ENCODE data around the gene EXOC5.
"Not testable (repeated sequence)": the region's sequence is repeated elsewhere in the genome, so short reads cannot be mapped to it uniquely, and the experiment has no call there.

EXOC5 gene

DNA sequence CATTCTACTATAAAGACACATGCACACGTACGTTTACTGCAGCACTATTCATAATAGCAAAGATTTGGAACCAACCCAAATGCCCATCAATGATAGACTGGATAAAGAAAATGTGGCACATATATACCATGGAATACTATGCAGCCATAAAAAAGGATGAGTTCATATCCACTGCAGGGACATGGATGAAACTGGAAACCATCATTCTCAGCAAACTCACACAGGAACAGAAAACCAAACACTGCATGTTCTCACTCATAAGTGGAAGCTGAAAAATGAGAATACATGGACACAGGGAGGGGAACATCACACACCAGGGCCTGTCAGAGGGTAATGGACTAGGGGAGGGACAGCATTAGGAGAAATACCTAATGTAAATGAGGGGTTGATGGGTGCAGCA, 10.5 kb downstream of the EXOC5 start:
- DNase-seq = not testable (repeated sequence)

DNA sequence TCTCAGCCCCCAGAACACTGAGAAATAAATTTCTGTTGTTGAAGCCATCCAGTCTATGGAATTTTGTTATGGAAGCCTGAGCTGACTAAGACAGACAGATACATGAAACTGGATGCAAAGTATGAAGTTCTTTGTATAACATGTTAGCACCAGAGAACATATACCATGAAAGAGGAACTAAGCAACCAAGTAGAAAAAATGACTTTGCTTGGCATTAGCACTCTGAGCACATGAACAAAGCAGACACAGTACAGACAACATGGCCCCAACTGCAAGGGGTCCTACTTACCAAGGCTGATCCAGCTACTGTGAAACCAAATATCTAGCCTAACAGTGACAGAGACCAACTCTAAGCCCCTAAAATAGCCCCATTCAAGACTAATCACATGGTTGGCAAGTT, 13.8 kb downstream of the EXOC5 start:
- no peak for DNase-seq

DNA sequence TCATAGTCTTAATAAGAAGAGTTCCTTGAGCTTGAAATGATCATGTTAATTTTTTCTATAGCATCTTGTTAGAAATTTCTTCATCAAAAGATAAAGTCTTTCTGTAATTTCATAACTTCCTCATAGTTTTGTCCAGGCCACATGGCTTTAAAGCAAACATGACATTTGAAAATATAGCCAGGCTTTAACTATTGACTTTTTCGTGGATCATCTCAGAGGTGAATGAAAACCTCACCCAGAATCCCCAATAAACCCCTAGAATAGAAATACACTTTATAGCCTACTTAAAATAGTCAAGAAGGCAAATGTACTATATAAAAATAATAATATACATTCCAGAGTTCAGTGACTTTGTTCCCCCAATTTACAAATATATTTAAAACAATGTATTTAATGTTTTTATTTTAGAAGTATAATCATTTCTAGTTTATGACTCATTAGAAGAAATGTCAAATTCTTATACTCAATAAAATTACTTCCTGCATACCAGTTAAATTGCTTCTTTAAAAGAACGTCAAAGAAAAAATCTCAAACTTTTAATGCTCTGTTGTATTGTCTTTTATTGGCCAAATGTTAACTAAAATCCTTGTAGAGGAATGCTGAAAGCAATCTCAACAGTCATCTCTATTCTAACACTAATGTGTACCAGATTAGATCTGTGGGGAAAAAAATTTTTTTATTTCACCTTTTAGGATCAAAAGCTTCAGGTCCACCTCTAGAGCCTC, 21.6 kb downstream of the EXOC5 start:
- DNase-seq = no peak

DNA sequence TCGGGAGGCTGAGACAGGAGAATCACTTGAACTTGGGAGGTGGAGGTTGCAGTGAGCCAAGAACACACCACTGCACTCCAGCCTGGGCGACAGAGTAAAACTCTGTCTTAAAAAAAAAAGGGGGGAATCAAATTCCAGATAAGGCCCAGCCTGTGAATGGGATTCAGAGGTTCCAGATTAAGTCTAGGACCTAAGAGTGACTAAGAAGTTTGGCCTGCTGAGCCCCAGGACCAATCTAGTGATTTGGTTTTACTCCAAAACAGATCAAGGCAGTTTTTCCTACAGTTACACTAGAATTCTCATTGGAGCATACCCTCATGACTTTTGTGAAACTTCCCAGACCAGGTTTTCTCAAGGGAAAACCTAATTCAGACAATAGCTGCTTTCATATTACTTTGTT, 22.8 kb downstream of the EXOC5 start:
- DNase-seq = no peak

DNA sequence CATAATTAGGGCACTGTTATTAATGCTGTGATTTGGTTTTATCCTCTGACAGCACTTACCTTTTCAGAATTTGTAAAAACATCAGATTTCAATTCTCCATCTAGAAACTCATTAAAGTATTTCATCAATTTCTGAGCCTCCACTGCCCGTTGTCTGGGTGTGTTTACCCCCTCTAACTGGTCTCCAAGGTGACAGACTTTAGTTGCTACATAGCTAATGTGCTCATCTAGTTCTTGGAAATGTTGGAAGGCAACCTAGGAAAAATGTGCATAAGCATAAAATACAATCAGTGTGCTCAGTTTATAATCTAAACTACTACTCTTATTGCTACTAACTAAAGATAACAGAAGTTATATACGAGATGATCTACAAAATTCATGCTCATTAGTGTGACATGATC, 24.6 kb downstream of the EXOC5 start:
- no peak for DNase-seq

DNA sequence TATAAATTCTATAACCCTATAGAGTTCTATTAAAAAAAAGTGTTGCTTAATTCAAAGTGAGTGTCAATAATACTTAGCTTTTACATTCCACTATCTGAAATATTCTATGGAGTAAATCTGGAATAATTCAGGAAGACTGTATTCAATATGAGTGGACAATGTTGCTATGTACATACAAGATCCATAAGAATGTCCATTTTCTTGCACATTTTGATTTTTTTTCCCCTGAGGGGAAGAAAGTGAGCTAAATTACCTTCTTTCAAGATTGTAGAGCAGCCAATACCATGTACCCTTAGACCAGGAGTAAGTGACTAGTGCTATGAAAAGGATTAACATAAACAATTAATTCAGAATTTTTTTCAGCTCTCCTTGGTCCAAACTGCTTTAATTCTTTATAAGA, 25.4 kb downstream of the EXOC5 start:
- DNase-seq = no peak

DNA sequence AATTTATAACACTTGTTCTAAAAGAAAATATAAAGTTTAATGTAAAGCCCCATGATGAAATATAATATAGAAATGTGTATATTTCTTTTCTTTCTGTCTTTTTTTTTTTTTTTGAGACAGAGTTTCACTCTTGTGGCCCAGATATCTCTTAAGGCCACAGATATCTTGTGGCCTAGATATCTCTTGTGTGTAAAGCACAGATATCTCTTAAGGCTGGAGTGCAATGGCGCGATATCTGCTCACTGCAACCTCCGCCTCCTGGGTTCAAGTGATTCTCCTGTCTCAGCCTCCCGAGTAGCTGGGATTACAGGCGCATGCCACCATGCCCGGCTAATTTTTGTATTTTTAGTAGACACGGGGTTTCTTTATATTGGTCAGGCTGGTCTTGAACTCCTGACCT, 28.6 kb downstream of the EXOC5 start:
- DNase-seq = not testable (repeated sequence)

DNA sequence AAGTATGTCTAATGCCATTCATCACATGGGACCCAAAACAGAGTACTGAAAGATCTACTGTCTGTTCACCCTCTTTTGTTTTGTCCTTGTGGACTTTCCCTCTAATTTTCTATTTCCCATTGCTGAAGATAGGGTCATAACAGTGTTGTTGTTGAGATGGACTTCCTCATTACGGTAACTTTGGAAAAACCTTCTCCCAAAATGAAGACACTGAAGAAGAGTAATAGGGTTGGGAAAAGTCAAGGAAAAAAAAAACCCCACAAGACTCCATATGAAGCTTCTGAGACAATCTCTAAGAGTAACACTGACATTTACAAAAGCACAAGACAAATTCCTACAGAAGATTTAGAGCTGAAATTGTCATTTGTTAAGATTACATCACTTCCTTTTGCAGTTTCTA, 36.7 kb downstream of the EXOC5 start:
- DNase-seq = no peak

DNA sequence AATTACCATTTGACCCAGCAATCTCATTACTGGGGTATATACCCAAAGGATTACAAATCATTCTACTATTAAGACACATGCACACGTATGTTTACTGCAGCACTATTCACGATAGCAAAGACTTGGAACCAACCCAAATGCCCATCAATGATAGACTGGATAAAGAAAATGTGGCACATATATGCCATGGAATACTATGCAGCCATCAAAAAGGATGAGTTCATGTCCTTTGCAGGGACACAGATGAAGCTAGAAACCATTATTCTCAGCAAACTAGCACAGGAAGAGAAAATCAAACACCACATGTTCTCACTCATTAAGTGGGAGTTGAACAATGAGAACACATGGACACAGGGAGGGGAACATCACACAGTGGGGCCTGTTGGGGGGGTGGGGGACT, 40.4 kb downstream of the EXOC5 start:
- DNase-seq = not testable (repeated sequence)

DNA sequence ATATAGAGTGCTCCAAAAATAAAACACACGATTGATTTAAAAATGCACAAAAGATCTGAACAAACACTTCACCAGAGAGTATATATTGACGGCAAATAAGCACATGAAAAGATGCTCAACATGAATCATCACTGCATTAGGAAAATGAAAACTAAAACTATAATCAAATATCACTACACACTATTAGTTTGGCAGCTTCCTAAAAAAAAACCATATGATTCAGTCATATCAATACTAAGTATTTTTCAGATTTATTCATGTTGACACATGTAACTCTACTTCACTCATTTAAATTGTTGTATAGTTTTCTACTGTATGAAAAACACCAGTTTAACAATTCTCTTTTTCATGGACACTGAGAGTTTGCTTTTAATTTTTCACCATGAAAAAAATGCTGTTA, 41.6 kb downstream of the EXOC5 start:
- no peak for DNase-seq

DNA sequence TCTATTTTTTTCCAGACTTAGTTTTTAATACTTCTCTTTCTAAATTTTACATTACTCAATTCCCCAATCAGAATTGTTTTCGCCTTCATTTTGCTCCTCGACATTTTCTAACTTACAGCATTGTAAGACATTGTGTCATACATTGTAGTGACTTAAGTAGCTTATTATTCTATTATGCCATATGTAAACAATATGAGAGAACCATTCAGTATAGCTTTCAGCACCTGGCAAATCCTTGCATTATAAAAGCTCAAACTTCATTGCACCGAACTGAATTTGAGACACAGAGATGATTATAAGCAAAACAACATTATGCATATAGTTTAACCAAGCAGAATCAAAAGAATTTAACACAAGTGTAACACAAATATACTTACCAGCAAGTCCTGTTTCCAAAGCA, 46.8 kb downstream of the EXOC5 start:
- DNase-seq = no peak

DNA sequence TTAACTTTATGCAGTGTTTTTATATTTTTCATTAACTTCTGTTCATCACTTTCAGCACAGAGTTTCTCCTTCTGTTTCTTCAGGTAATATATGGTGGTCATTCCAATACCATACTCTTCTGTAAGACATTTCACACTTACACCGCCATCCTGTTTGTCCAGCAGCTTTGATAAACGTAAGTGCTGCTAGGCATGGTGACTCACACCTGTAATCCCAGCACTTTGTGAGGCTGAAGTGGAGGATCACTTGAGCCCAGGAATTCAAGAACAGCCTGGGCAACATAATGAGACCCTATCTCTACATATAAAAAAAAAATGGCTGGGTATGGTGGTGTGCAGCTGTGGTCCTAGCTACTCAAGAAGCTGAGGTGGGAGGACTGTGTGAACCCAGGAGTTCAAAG, 55.8 kb downstream of the EXOC5 start:
- no peak for DNase-seq

DNA sequence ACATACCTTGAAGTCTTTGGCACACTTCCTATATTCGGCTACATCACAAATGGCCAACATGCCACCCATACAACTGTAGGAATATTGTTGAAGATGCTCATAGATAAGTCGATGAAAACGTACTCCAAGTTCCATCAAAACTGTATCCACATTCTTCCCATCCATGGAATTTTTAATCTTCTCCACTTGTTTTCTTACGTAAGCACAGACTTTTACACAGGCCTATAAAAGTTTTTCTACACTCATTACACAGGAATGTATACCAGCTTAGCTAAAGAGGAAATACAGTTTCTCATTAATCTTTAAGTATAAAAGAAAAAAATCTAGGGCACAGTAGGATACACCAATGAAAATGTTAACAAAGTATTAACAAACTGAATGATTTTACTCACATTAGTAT, 59.1 kb downstream of the EXOC5 start:
- no peak for DNase-seq

DNA sequence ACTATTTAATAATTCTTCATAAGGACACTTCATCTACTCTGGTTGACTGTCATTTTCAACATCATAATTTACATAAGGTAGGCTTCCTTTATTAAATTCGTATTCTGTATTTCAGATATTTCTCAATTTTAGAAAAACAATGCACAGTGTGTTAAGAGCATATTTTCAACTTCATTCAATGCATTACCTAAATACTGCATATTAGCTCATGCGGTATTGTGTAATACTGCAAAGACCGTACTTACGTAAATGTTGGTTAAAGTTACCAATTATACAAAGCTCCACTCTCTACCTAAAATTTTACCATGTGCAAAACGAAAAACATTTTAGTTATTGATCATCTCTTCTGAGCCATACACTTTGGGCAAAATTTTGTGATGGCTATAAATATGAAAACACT, 62.8 kb downstream of the EXOC5 start:
- DNase-seq = no peak

DNA sequence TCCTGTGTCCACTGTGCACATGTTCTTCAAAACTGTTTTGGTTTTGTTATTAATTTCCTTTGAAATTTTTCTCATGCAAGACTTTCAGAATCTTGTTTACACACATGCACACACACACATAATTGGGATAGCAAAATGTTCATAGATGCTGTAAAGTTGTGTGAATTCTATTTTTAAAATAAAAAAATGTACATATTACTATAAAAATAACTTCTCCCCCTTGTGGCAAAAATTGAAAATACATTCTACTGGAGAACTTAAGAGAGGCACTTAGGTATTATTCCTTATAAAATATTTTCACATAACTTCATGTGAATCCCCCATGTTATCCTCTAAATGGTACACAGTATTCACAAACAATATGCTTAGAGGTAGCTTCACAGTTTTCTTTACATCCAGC, 66.0 kb downstream of the EXOC5 start:
- DNase-seq = not testable (repeated sequence)

DNA sequence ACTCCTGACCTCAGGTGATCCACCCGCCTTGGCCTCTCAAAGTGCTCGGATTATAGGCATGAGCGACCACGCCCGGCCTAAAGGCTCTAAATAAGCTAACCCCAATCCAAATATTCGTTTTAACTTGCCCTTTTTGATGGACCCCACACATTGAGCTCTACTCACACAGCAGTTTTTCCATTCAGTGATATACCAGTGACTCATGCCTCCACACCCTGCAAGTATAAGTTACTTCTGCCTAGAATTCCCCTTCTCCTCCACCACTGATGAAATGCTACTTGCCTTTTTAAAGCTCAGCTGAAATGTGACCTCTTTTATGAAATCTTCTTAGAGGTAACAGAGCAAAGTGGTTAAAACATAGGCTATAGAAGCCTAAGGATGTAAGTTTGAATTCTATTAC, 68.8 kb downstream of the EXOC5 start:
- DNase-seq = no peak

DNA sequence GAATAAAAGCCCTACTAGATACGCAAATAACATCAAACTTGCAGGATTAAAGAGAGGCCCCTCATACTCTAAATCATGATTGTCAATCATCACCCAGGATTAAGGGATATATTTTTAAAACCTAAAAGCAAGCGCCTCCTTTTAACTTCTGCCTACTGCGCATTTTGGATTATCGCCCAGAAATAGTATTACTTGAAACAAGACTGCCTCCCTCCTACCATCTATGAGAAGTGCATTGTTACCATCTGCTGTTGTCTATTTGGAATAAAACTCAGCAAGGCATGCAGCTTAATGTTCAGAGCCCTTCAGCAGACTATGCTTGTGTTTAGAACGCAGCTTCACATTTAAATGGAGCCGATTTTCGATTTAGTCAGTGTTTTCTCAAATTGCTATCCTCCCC, 79.6 kb downstream of the EXOC5 start:
- no peak for DNase-seq

DNA sequence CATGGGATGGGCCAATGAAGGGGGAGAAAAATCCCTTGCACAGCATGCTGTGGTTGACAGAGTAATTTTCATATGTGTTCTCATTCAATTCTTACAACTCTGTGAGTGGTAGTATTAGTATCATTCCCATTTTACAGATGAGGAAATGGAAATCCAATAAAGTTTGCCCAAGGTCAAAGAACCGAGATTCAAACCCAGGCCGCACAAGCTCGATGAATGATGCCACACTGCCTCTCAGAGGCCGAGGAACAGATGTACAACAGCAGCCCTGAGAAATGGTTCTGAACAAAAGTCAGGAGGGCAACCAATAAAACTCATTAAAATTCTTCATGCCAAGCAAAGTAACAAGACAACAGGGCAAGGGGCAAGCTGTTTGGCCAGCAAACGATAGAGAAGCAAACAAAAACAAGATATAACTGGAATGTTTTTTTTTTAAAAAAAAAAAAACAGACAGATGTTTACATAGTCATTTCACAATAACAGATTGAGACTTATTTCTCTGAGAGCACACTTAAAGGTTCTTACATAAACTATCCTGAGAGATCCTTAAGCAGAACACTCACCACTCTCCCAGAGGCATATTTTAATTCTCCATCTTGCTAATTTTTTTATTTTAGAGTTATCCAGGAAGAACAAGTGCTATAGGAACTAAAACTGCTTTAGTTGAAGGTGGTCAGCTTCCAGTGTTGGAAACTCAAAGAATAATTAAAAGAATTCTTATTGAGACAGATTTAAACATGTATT, 85.8 kb downstream of the EXOC5 start:
- no peak for DNase-seq

DNA sequence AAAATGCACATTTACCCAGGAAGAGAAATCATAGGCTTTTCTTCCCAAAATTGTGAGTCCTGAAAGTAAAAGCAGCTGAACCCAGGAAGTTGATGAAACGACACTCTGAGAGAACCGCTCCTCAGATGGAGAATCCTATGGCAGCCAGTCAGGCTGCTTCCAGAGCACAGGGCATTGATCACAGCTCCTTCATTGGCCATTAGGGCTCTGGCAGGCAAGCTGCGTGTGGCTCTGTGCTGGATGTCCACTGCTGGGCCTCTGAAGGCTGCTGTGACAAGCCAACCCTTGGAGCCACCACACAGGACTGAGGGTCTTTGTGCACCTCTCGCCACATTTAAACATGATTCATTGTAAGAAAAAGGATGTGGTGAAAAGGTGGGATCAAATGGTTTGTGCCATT, 89.4 kb downstream of the EXOC5 start:
- DNase-seq = no peak

DNA sequence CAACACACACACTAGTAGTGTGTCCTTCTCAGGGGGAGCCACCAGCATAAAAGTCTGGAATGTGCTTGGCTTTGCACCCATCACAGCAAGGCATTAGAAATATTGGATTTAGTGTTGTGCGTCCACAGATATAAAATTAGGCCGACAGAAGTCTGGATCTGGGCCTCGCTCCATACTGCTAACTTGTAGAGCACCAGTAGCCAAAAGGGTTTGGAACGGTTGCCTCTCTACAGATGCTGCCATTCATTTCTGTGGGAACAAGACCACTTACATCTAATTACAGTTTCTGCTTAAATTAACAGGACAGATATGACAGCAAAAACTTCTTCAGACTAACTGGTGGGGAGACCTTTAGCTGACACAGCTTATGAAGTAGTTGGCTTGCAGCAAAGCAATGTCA, 94.2 kb downstream of the EXOC5 start:
- no peak for DNase-seq

DNA sequence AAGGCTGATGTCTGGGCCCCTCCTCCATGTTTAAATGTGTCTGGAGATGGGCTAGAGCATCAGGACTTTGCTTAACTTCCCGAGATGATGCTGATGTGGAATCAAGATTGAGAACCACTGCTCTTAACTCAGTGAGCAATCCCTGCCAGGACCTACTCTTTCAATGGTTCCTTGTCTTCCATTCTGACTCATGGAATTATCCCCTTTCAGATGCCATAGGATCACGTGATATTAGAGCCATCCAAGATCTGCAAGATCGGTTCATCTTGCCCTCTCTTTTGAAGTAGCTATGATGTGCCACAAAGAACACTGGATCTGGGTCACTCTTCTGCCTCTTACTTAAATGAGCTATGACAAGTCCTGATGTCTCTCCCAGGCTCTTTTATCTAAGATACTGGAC, 96.8 kb downstream of the EXOC5 start:
- no peak for DNase-seq

DNA sequence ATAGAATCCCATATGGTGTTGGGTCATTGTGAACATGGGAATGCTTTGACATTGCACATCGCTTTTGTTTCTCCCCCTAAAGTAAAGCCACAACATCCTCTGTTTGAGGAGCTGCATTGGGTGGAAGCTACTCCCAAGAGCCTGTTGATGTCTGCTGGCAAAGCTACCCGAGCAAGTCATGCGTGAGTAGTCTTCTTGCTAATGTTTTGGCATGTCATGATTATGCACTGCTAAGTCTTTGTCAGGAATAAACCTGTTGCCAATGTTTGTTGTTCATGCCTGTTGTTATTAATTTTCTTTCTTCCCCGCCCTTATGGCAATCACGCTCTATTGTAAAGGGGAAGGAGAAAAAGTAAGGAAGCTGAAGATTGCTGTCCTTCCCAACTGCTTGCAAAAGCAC, 97.3 kb downstream of the EXOC5 start:
- no peak for DNase-seq

DNA sequence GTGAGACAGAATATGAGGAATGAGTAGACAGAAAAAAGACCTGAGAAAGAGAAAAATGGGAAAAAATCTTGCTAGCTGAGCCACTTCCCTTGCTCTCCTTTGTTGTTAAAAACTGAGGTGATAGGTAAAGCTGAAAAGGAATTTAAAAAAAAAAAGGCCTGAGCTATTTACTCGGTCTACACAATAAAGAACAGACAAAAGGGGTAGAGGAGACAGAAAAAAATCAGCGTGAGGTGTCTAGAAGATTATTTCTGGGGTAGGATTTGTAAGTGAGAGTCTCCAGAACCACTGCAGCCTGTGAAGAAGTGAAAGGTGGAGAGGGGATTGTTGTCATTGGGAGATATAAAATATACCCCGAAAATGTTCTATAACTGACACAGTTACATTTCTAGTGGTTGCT, 98.8 kb downstream of the EXOC5 start:
- no peak for DNase-seq

DNA sequence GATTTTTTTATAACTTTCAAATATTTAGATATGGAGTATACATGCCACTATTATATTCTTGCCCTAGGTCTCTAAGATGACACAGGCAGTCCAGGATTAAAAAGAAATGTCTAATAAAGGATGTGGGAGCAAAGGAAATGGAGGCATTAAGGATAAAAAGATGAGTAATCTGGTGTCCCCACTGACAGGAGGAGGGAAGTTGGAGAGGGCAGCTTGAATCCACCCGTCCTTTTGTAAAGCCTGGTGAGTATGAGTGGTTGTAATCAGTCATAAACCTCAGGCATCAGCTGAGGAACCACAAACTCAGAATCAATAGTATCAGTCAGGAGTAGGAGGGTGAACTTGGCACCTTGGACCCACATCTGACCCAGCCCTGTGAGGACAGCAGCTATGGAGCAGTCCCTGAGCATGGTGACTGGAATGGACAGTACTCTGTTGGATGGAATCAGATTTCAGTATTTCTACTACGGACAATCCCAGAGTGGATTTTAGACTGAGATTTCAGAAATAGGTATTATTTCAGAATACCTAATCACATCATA, 100.5 kb downstream of the EXOC5 start:
- no peak for DNase-seq
